HFF-Myc (cell line): ENCODE data around the gene KRCC1.

Experiments used
- DNase-seq: peaks from one replicate; pipeline ENCODE4 v3.0.0-alpha.2; 2011; ENCODE audit warnings: low read depth; ENCODE audit errors: extremely low read depth
- H3K4me3 ChIP-seq: replicated peaks from 2 replicates; pipeline ENCODE4 v1.5.1; 2011; ENCODE audit warnings: low read depth, mild to moderate bottlenecking, control low read depth, low read length
- CTCF ChIP-seq: IDR thresholded peaks from 2 replicates; pipeline ENCODE4 v1.5.1; 2012; ENCODE audit warnings: mild to moderate bottlenecking, low read depth, low read length, control low read depth; ENCODE audit errors: missing control alignments

KRCC1 gene

GRCh38 chr2:88069117-88069516 is 13.5 kb upstream of the KRCC1 start:
- no peak for TF ChIP-seq CTCF
- H3K4me3 ChIP-seq: no peak overlapping the region
- DNase-seq: no peak

GRCh38 chr2:88068044-88068443 is 12.5 kb upstream of the KRCC1 start:
- no peak overlapping the region for H3K4me3 ChIP-seq
- no peak for DNase-seq
- no peak for TF ChIP-seq CTCF

- no peak within 1 kb of the TSS for H3K4me3 ChIP-seq
- no peak for DNase-seq
- no peak for TF ChIP-seq CTCF
Measured at GRCh38 chr2:88067598-88067997, 12.0 kb upstream of the KRCC1 start, which contains the start of gene SMYD1. SMYD1 (plus strand) TSS chr2:88067825; CDS start chr2:88067865, 40 bp downstream.

GRCh38 chr2:88067189-88067588 is 11.6 kb upstream of the KRCC1 start:
- no peak overlapping the region for H3K4me3 ChIP-seq
- no peak for TF ChIP-seq CTCF
- no peak for DNase-seq

- DNase-seq: no peak
- TF ChIP-seq CTCF: no peak
- no peak overlapping the region for H3K4me3 ChIP-seq
Measured at GRCh38 chr2:88066543-88066942, 11.0 kb upstream of the KRCC1 start.

- no peak for DNase-seq
- H3K4me3 ChIP-seq: no peak overlapping the region
- TF ChIP-seq CTCF: no peak
Measured at GRCh38 chr2:88061295-88061694, 5.7 kb upstream of the KRCC1 start.

GRCh38 chr2:88060907-88061275 is 5.3 kb upstream of the KRCC1 start:
- TF ChIP-seq CTCF: no peak
- DNase-seq: no peak
- no peak overlapping the region for H3K4me3 ChIP-seq
